ENCODE measurements around the gene ARMC9.

Gene ARMC9

DNA sequence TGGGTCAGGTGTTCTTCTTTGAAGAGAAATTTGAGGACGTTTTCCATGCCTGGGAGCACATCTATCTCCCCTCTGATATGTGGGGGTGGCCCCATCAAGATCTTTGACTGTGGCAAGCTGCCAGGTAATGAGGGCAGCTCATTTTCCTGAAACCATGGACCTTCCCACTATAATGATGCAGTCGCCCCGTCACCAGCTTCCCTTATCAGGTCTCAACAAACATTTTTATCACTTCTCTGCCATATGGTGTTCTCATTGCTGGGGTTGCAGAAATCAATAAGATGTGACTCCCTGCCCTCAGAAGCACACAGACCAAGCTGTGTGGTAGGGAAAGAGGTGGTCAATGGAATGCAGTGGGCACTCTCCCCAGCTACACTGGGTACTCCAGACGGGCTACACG lies 148.7 kb downstream of the ARMC9 start:
- H3K4me3 ChIP-seq (ENCODE audit: low read depth, low read length), result no peak overlapping the region
- CTCF ChIA-PET, result interaction anchor here (0.6 kb wide), 1 partner anchor 210 kb away, joined by 3 read pairs; no protein-coding TSS in a partner anchor
- H3K27ac ChIP-seq (ENCODE audit: extremely low read depth, low read depth, low read length), result no peak overlapping the region
- H3K36me3 ChIP-seq (ENCODE audit: control insufficient read depth in 2 of 2, insufficient read depth in 1 of 2, low read length in 2 of 2), result no peaks in the 10 kb centered on the region
- H3K4me1 ChIP-seq (ENCODE audit: control insufficient read depth, insufficient read depth, low read length), result peaks cover 9% of the 10 kb centered on the region
- POLR2A ChIA-PET, result no interaction called here
- no peaks in the 10 kb centered on the region for H3K9me3 ChIP-seq (ENCODE audit: control insufficient read depth, insufficient read depth, low read depth, low read length)
- TF ChIP-seq, protein P1, sequence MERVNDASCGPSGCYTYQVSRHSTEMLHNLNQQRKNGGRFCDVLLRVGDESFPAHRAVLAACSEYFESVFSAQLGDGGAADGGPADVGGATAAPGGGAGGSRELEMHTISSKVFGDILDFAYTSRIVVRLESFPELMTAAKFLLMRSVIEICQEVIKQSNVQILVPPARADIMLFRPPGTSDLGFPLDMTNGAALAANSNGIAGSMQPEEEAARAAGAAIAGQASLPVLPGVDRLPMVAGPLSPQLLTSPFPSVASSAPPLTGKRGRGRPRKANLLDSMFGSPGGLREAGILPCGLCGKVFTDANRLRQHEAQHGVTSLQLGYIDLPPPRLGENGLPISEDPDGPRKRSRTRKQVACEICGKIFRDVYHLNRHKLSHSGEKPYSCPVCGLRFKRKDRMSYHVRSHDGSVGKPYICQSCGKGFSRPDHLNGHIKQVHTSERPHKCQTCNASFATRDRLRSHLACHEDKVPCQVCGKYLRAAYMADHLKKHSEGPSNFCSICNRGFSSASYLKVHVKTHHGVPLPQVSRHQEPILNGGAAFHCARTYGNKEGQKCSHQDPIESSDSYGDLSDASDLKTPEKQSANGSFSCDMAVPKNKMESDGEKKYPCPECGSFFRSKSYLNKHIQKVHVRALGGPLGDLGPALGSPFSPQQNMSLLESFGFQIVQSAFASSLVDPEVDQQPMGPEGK (tag by site-specific recombination; IDR thresholded peaks at IDR 0.05), result no peak
- TF ChIP-seq, protein P2, sequence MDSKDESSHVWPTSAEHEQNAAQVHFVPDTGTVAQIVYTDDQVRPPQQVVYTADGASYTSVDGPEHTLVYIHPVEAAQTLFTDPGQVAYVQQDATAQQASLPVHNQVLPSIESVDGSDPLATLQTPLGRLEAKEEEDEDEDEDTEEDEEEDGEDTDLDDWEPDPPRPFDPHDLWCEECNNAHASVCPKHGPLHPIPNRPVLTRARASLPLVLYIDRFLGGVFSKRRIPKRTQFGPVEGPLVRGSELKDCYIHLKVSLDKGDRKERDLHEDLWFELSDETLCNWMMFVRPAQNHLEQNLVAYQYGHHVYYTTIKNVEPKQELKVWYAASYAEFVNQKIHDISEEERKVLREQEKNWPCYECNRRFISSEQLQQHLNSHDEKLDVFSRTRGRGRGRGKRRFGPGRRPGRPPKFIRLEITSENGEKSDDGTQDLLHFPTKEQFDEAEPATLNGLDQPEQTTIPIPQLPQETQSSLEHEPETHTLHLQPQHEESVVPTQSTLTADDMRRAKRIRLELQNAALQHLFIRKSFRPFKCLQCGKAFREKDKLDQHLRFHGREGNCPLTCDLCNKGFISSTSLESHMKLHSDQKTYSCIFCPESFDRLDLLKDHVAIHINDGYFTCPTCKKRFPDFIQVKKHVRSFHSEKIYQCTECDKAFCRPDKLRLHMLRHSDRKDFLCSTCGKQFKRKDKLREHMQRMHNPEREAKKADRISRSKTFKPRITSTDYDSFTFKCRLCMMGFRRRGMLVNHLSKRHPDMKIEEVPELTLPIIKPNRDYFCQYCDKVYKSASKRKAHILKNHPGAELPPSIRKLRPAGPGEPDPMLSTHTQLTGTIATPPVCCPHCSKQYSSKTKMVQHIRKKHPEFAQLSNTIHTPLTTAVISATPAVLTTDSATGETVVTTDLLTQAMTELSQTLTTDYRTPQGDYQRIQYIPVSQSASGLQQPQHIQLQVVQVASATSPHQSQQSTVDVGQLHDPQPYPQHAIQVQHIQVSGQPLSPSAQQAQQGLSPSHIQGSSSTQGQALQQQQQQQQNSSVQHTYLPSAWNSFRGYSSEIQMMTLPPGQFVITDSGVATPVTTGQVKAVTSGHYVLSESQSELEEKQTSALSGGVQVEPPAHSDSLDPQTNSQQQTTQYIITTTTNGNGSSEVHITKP (tag by site-specific recombination; IDR thresholded peaks at IDR 0.05), result peak; percentile 70
- peak; percentile 56 for TF ChIP-seq ZFHX2 (tag by site-specific recombination; conservative IDR thresholded peaks at IDR 0.05)
- TF ChIP-seq MYNN (tag by site-specific recombination; IDR thresholded peaks at IDR 0.05; ENCODE audit: borderline replicate concordance), result no peak
- peak; percentile 66 for TF ChIP-seq EGR2 (tag by site-specific recombination; IDR thresholded peaks at IDR 0.05; ENCODE audit: low read depth)

DNA sequence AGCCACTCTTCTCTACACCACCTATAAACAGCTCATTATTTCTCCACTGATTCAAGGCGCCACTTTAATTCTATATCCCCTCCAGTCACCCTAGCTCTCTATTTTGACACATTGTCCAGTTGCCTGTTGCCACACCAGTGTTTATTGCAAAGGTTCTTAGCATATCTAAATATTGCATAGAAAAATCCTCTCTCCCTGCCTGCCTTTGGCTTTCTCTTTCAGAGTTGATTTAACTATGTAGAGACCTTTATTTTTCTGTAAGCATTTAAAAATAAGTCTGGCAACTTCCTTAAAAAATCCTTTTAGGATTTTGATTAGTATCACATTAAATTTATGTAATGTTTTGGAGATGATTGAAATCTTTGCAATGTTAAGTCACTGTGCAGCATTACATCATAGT lies 149.2 kb downstream of the ARMC9 start:
- ChIA-PET POLR2A (no interaction called here), CTCF (interaction anchor here (0.6 kb wide), 1 partner anchor 209 kb away, joined by 3 read pairs; no protein-coding TSS in a partner anchor)
- H3K9me3 ChIP-seq (ENCODE audit: control insufficient read depth, insufficient read depth, low read depth, low read length), result no peaks in the 10 kb centered on the region
- H3K4me1 ChIP-seq (ENCODE audit: control insufficient read depth, insufficient read depth, low read length), result peaks cover 9% of the 10 kb centered on the region
- TF ChIP-seq ZNF423 (tag by site-specific recombination; IDR thresholded peaks at IDR 0.05), result no peak
- no peaks in the 10 kb centered on the region for H3K36me3 ChIP-seq (ENCODE audit: control insufficient read depth in 2 of 2, insufficient read depth in 1 of 2, low read length in 2 of 2)
- no peak overlapping the region for H3K4me3 ChIP-seq (ENCODE audit: low read depth, low read length)
- H3K27ac ChIP-seq (ENCODE audit: extremely low read depth, low read depth, low read length), result no peak overlapping the region

DNA sequence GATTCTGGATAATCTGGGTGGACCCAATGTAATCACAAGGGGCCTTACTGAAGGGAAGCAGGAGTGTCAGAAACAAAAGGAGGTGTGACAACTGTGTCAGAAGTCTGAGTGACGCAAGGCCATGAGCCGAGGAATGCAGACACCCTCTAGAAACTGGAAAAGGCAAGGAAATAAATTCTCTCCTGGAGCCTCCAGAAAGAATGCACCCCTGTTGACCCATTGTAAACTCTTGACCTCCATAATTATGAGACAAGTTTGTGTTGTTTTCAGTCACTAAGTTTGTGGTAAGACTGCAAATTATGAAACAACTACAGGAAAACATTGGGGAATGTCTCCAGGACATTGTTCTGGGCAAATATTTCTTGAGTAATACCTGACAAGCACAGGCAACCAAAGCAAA lies 149.7 kb downstream of the ARMC9 start:
- H3K4me1 ChIP-seq (ENCODE audit: control insufficient read depth, insufficient read depth, low read length), result peaks cover 9% of the 10 kb centered on the region
- H3K4me3 ChIP-seq (ENCODE audit: low read depth, low read length), result no peak overlapping the region
- TF ChIP-seq ZNF629 (tag by site-specific recombination; IDR thresholded peaks at IDR 0.05) (no peak), ZNF23 (tag by site-specific recombination; IDR thresholded peaks at IDR 0.05; ENCODE audit: borderline replicate concordance) (no peak)
- TF ChIP-seq, protein P3, sequence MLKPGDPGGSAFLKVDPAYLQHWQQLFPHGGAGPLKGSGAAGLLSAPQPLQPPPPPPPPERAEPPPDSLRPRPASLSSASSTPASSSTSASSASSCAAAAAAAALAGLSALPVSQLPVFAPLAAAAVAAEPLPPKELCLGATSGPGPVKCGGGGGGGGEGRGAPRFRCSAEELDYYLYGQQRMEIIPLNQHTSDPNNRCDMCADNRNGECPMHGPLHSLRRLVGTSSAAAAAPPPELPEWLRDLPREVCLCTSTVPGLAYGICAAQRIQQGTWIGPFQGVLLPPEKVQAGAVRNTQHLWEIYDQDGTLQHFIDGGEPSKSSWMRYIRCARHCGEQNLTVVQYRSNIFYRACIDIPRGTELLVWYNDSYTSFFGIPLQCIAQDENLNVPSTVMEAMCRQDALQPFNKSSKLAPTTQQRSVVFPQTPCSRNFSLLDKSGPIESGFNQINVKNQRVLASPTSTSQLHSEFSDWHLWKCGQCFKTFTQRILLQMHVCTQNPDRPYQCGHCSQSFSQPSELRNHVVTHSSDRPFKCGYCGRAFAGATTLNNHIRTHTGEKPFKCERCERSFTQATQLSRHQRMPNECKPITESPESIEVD (tag by site-specific recombination; IDR thresholded peaks at IDR 0.05), result no peak
- no peaks in the 10 kb centered on the region for H3K36me3 ChIP-seq (ENCODE audit: control insufficient read depth in 2 of 2, insufficient read depth in 1 of 2, low read length in 2 of 2)
- ChIA-PET POLR2A (no interaction called here), CTCF (no interaction called here)
- H3K9me3 ChIP-seq (ENCODE audit: control insufficient read depth, insufficient read depth, low read depth, low read length), result no peaks in the 10 kb centered on the region
- no peak overlapping the region for H3K27ac ChIP-seq (ENCODE audit: extremely low read depth, low read depth, low read length)

DNA sequence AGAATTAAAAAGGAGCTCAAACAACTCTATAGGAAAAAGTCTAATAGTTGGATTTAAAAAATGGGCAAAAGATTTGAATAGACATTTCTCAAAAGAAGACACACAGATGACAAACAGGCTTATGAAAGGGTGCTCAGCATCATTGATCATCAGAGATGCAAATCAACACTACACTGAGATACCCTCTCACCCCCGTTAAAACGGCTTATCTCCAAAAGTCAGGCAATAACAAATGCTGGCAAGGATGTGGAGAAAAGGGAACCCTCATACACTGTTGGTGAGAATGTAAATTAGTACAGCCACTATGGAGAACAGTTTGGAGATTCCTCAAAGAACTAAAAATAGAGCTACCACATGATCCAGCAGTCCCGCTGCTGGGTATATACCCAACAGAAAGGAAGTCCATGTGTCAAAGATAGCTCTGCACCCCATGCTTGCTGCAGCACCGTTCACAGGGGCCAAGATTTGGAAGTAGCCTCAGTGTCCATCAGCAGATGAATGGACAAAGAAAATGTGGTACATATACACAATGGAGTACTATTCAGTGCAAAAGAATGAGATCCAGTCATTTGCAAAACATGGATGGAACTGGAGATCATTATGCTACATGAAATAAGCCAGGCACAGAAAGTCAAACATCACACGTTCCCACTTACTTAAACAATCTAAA lies 150.4 kb downstream of the ARMC9 start:
- CTCF ChIA-PET, result no interaction called here
- TF ChIP-seq ZNF629 (tag by site-specific recombination; IDR thresholded peaks at IDR 0.05) (no peak), ZNF292 (tag by site-specific recombination; IDR thresholded peaks at IDR 0.05; ENCODE audit: borderline replicate concordance, low read depth) (no peak), PRDM1 (tag by site-specific recombination; IDR thresholded peaks at IDR 0.05) (no peak), ZNF155 (tag by site-specific recombination; IDR thresholded peaks at IDR 0.05) (no peak), GLIS1 (tag by site-specific recombination; IDR thresholded peaks at IDR 0.05) (no peak), ZNF248 (tag by site-specific recombination; IDR thresholded peaks at IDR 0.05) (no peak), ZNF202 (tag by site-specific recombination; IDR thresholded peaks at IDR 0.05; ENCODE audit: borderline replicate concordance) (no peak), KLF9 (tag by site-specific recombination; IDR thresholded peaks at IDR 0.05; ENCODE audit: low read depth) (no peak)
- TF ChIP-seq, protein P4, sequence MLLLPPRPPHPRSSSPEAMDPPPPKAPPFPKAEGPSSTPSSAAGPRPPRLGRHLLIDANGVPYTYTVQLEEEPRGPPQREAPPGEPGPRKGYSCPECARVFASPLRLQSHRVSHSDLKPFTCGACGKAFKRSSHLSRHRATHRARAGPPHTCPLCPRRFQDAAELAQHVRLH (tag by site-specific recombination; IDR thresholded peaks at IDR 0.05), result no peak
- TF ChIP-seq, protein P5, sequence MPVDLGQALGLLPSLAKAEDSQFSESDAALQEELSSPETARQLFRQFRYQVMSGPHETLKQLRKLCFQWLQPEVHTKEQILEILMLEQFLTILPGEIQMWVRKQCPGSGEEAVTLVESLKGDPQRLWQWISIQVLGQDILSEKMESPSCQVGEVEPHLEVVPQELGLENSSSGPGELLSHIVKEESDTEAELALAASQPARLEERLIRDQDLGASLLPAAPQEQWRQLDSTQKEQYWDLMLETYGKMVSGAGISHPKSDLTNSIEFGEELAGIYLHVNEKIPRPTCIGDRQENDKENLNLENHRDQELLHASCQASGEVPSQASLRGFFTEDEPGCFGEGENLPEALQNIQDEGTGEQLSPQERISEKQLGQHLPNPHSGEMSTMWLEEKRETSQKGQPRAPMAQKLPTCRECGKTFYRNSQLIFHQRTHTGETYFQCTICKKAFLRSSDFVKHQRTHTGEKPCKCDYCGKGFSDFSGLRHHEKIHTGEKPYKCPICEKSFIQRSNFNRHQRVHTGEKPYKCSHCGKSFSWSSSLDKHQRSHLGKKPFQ (tag by site-specific recombination; IDR thresholded peaks at IDR 0.05), result no peak

More for the DNA sequence above, 150.4 kb downstream of the ARMC9 start:
- no peaks in the 10 kb centered on the region for H3K9me3 ChIP-seq (ENCODE audit: control insufficient read depth, insufficient read depth, low read depth, low read length)
- H3K4me1 ChIP-seq (ENCODE audit: control insufficient read depth, insufficient read depth, low read length), result peaks cover 9% of the 10 kb centered on the region
- H3K36me3 ChIP-seq (ENCODE audit: control insufficient read depth in 2 of 2, insufficient read depth in 1 of 2, low read length in 2 of 2), result no peaks in the 10 kb centered on the region
- no peak overlapping the region for H3K4me3 ChIP-seq (ENCODE audit: low read depth, low read length)
- no peak overlapping the region for H3K27ac ChIP-seq (ENCODE audit: extremely low read depth, low read depth, low read length)
- POLR2A ChIA-PET, result no interaction called here
